EL (cell line): ENCODE results near the gene CWC22.
A peak's percentile ranks its signal among the peaks of the same experiment; 100 is the strongest.

Experiments used
- DNase-seq: peaks from one replicate; pipeline ENCODE4 v3.0.0-alpha.2; 2016

The CWC22 gene

GRCh38 chr2:180002198-180002770 lies 4.8 kb downstream of the CWC22 start:
- no peak for DNase-seq

GRCh38 chr2:180001726-180002125 lies 5.4 kb downstream of the CWC22 start:
- no peak for DNase-seq

- DNase-seq: no peak
Measured at GRCh38 chr2:180000434-180000833, 6.7 kb downstream of the CWC22 start.

GRCh38 chr2:179999000-179999399 lies 8.1 kb downstream of the CWC22 start:
- no peak for DNase-seq

- DNase-seq: no peak
Measured at GRCh38 chr2:179995741-179996515, 11.2 kb downstream of the CWC22 start.

GRCh38 chr2:179991344-179991743 lies 15.8 kb downstream of the CWC22 start:
- DNase-seq: peak; percentile 25

GRCh38 chr2:179990676-179991317 lies 16.3 kb downstream of the CWC22 start:
- DNase-seq: no peak

GRCh38 chr2:179987916-179988315 lies 19.2 kb downstream of the CWC22 start:
- DNase-seq: no peak

GRCh38 chr2:179985163-179985820 lies 21.8 kb downstream of the CWC22 start:
- DNase-seq: no peak

GRCh38 chr2:179983250-179983932 lies 23.7 kb downstream of the CWC22 start:
- no peak for DNase-seq

- peak; percentile 51 for DNase-seq
Measured at GRCh38 chr2:179981085-179981484, 26.0 kb downstream of the CWC22 start.

- peak; percentile 61 for DNase-seq
Measured at GRCh38 chr2:179974761-179975160, 32.3 kb downstream of the CWC22 start.

- no peak for DNase-seq
Measured at GRCh38 chr2:179966778-179967394, 40.2 kb downstream of the CWC22 start.

- DNase-seq: no peak
Measured at GRCh38 chr2:179965291-179966258, 41.5 kb downstream of the CWC22 start.

GRCh38 chr2:179963626-179964025 lies 43.5 kb downstream of the CWC22 start:
- DNase-seq: peak; percentile 44

GRCh38 chr2:179958251-179958650 lies 48.8 kb downstream of the CWC22 start:
- DNase-seq: peak; percentile 32

GRCh38 chr2:179954026-179954425 lies 53.1 kb downstream of the CWC22 start:
- no peak for DNase-seq

- no peak for DNase-seq
Measured at GRCh38 chr2:179953359-179953758, 53.7 kb downstream of the CWC22 start.

GRCh38 chr2:179952658-179953057 lies 54.4 kb downstream of the CWC22 start:
- no peak for DNase-seq

- no peak for DNase-seq
Measured at GRCh38 chr2:179951680-179952079, 55.4 kb downstream of the CWC22 start.

- DNase-seq: no peak
Measured at GRCh38 chr2:179950391-179950790, 56.7 kb downstream of the CWC22 start.
